GM10266 (cell line): ENCODE measurements around the gene CFLAR.

Experiments
- DNase-seq: peaks from one replicate; pipeline ENCODE4 v3.0.0; 2012; ENCODE audit errors: extremely low spot score
- CTCF ChIP-seq: IDR thresholded peaks from 2 replicates; pipeline ENCODE4 v1.5.1; 2012; ENCODE audit warnings: mild to moderate bottlenecking, low read depth; ENCODE audit not compliant: control insufficient read depth, insufficient read depth; ENCODE audit errors: missing control alignments

Gene CFLAR

GRCh38 chr2:201205515-201205849 lies 89.5 kb downstream of the CFLAR start:
- TF ChIP-seq CTCF: no peak
- DNase-seq: no peak

- no peak for TF ChIP-seq CTCF
- DNase-seq: peak; percentile 25
These were observed 92.7 kb downstream of the CFLAR start for GRCh38 chr2:201208563-201209252.

GRCh38 chr2:201215963-201216362 lies 100.0 kb downstream of the CFLAR start:
- TF ChIP-seq CTCF: no peak
- DNase-seq: no peak

GRCh38 chr2:201216918-201217317 lies 101.0 kb downstream of the CFLAR start:
- TF ChIP-seq CTCF: no peak

DNA sequence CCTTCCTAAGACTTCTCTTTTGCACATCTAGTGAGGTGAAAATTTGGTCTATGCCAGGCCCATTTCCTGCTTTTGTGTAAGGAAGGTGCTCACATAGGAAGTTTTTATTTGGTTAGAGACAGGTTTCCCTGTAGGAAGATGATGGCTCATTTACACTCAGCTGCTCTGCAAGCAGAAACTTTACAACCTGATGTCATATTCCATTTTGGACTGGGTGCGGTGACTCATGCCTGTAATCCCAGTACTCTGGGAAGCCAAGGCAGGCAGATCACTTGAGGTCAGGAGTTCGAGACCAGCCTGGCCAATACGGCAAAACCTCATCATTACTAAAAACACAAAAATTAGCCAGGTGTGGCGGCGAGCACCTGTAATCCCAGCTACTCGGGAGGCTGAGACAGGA lies 102.8 kb downstream of the CFLAR start:
- TF ChIP-seq CTCF: no peak
- DNase-seq: no peak

More at GRCh38 chr2:201216918-201217317, 101.0 kb downstream of the CFLAR start:
- no peak for DNase-seq

DNA sequence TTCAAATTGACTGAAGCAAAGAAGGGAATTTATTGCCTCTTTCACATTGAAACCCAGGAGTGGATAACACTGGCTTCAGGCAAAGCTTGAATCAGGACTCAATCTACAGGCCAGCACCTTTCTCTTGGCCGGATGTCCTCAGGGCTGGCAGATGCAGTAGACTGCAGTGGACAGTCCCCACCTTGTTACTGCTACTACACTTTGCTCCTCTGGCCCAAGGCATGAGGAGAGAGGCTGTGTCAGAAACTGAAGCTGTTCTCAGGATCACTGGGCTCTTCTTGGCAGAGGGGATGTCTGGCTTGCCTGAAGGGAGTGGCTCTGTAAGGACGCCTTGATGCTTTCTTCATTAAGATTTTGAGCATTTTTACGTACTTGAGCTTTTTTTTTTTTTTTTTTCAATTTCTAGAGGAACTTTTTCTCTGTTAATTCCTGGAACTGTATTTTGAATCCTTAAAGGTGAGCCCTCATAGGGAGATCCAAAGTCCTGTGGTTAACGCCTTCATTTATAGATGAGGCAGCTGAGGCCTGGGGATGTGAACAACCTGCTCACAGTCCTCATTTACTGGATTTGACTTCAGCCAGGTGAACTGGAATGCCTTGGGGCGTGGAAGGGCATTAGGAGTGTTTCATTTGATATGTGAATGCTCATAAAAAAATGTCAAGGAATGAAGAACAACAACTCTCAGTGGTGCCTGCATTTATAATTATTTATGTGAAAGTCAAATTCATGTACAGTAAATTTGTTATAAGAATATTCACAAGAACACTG lies 103.5 kb downstream of the CFLAR start:
- DNase-seq: no peak
- TF ChIP-seq CTCF: no peak

GRCh38 chr2:201220102-201220570 lies 104.2 kb downstream of the CFLAR start:
- no peak for TF ChIP-seq CTCF
- DNase-seq: no peak
